ENCODE measurements around the gene FHL3.
"Not testable (repeated sequence)": the region's sequence is repeated elsewhere in the genome, so short reads cannot be mapped to it uniquely, and the experiment has no call there.

FHL3 gene

DNA sequence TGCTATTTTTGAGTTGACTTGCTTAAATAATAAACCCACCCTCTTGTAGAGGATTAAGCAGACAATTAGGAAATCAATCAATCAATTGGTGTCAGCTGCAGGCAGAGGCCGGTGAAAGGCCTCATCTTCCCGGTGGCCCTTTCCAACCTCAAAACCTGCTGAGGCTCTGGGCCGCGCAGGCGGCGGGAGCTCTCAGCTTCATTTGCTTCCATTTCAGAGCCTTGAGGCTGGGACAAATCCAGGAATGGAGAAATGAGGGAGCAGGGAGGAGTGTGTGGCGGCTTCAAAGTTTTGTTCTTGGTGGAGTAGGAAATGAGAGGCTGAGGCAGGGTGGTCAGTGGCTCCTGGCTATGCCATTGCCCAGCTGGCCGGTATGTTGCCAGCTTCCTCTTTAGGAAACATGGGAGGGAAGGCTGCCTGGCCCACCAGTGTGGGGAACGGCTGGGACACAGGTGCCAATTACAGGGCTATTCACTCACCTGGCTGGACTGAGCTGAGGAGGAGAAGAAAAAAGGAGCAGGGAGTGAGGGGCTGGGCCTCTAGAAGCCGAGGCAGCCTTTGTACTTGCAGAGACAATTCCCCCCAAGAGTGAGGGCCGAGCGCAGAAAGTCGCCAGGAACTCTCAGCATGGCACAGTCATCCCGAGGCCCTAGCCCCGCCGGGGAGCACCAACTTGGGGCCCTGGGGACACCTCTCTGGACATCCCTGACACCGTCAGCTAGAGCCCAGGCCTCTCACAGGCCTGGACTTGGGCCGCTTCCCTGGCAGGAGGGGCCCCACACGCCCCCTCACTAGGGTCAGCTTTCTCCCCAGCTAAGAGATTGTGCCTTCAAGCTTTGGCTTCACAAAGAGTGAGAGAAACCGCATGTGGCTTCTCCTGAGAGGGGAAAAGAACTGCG lies 36.9 kb upstream of the FHL3 start:
- H3K4me3 ChIP-seq (ENCODE audit: low read depth, low read length): no peak overlapping the region
- TF ChIP-seq, protein P1, sequence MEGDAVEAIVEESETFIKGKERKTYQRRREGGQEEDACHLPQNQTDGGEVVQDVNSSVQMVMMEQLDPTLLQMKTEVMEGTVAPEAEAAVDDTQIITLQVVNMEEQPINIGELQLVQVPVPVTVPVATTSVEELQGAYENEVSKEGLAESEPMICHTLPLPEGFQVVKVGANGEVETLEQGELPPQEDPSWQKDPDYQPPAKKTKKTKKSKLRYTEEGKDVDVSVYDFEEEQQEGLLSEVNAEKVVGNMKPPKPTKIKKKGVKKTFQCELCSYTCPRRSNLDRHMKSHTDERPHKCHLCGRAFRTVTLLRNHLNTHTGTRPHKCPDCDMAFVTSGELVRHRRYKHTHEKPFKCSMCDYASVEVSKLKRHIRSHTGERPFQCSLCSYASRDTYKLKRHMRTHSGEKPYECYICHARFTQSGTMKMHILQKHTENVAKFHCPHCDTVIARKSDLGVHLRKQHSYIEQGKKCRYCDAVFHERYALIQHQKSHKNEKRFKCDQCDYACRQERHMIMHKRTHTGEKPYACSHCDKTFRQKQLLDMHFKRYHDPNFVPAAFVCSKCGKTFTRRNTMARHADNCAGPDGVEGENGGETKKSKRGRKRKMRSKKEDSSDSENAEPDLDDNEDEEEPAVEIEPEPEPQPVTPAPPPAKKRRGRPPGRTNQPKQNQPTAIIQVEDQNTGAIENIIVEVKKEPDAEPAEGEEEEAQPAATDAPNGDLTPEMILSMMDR (IDR thresholded peaks at IDR 0.05; ENCODE audit: borderline replicate concordance, insufficient read depth, low read depth, low read length): no peak

DNA sequence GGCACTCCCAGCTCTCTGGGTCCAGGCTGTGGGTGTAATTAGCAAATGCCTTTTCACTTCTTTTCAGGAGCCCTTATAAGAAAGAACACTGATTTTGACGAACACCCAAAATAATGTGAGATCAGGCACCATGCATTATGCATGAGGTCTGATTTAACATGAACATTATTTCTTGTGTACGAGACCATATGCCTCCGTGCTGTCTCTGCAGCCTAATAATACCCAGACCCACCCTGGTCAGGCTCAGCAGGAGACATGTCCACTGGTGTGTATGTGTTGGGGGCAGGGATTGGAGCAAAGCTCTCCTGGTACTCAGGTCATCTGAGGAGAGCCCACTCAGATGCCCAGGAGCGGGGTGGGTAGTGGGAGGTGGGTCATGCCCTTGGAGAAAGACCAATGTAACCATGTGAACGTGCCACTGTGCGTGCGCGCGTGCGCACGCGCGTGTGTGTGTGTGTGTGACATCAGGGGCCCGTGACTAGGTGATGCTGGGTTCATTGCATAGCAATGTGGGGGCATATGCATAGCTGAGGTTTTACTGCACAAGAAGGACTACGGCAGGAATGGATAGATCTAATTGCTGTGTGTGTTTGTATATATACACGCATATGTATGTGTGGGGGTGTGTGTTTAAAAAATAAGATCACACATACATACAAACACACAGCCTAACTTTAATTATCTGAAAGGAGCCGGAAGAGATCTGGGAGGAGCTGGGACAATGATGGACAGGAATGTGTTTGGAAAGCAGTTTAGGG lies 34.2 kb upstream of the FHL3 start:
- TF ChIP-seq, protein P1 (IDR thresholded peaks at IDR 0.05; ENCODE audit: borderline replicate concordance, insufficient read depth, low read depth, low read length): no peak
- H3K4me3 ChIP-seq (ENCODE audit: low read depth, low read length): no peak overlapping the region

DNA sequence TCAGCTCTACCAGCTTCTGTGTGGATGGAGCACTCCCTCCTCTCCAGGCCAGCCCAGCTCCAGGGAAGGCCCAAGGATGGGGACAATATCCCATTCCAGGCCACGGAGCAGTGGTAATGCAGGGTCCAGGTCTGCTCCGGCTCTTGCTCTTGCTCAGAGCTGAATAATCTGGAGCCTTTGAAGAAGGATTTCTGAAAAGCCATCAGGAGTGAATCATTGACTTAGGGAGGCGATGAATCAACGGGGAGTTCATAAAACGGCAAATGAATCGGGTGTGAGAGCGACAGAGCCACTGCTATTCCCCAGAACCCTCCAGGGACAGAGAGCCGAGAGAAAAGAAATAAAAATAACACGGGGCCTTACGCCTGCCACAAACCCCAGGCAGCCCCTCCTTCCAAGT lies 33.5 kb upstream of the FHL3 start:
- H3K4me3 ChIP-seq (ENCODE audit: low read depth, low read length): no peak overlapping the region
- TF ChIP-seq, protein P1 (IDR thresholded peaks at IDR 0.05; ENCODE audit: borderline replicate concordance, insufficient read depth, low read depth, low read length): no peak

DNA sequence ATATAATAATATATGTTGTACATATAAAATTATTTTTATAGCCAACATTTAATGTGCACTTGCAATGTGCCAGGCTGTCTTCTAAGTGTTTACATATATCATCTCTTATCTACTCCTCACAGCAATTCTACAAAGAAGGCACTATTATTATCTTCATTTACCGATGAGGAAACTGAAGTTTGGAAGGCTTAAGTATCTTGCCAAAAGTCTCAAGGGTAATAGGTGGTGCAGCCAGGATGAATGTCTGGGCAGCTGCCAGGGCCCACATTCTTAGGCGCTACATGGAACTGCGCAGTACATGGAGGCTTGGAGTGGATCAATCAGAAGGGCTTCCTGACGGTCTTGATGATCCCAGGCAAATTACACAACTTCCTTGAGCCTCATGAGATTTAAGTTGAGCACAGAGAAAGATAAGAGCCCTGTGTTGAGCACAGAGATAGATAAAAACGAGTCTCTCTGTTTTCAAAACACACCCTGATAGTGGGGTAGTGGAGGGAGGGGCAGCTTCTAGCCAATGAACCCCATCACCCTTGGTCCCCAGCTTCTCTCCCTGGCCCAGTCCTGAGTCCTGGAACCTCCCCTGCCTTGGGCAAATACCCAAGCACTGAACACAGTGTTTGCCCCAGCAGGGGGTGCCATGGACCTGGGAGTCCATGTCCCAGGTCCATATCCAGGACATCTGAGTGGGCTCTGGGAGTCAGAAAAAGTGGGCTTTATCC lies 32.1 kb upstream of the FHL3 start:
- H3K4me3 ChIP-seq (ENCODE audit: low read depth, low read length): no peak overlapping the region
- TF ChIP-seq, protein P1 (IDR thresholded peaks at IDR 0.05; ENCODE audit: borderline replicate concordance, insufficient read depth, low read depth, low read length): peak; percentile 23; the same call in 1 of the 2 replicates

DNA sequence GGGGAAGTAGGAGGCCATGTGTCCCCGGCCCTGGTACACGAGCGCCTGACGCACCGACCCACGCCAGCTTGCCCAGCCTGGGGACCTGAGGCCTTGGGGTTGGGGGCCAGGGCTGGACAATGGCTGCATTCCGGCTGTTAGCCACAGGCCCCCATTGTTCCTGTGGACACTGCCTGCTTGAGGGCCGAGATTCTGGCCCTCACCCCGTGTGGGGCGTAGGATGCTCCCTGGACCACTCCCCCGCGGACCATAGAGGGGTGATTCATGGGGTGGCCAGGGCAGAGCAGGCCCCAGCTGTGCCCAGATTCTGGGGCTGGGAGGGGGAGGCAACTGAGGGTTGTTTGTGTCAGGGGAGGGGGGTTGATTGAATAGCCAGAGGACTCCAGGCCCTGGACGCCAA lies 29.6 kb upstream of the FHL3 start:
- no peak overlapping the region for H3K4me3 ChIP-seq (ENCODE audit: low read depth, low read length)
- TF ChIP-seq, protein P1 (IDR thresholded peaks at IDR 0.05; ENCODE audit: borderline replicate concordance, insufficient read depth, low read depth, low read length): no peak

DNA sequence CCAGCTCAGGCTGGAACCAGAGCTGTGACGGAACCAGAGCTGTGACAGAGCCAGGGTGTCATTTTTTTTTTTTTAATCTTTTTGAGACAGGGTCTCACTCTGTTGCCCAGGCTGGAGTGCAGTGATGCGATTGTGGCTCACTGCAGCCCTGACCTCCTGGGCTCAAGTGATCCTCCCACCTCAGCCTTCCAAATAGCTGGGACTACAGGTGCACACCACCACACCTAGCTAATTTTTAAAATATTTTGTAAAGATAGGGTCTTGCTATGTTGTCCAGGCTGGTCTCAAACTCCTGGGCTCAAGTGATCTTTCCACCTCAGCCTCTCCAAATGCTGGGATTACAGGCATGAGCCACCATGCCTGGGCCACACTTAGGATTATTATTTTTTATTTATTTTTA lies 27.7 kb upstream of the FHL3 start:
- H3K4me3 ChIP-seq (ENCODE audit: low read depth, low read length): not testable (repeated sequence)

DNA sequence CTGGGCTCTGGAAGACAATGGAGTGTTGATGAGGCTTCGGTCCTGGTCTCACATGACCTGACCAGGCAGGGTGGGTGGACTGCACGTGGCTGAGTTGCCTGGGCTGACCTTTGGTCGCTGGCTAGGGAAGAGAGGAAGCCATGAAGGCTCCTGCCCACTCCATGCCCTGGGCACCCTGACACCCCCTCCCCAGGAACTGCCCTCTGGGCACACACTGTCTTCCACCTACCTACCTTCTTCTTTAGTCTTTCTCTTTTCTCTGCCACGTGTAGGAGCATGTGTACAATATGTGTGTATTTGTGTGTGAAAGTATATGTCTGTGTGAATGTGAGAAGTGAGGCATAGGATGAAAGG lies 26.2 kb upstream of the FHL3 start:
- TF ChIP-seq, protein P1 (IDR thresholded peaks at IDR 0.05; ENCODE audit: borderline replicate concordance, insufficient read depth, low read depth, low read length): no peak
- no peak overlapping the region for H3K4me3 ChIP-seq (ENCODE audit: low read depth, low read length)
